ENCODE data around the gene STEAP2.

Gene STEAP2

GRCh38 chr7:90211391-90212148, at the start of gene STEAP2:
Gene STEAP2, plus strand, starts transcription at chr7:90211740. Its CDS starts 13,343 bp downstream, at chr7:90225083.
- Histone ChIP-seq H3K4me1 (ENCODE audit: insufficient read depth, low read length, poor library complexity, severe bottlenecking) (no peaks in the 10 kb centered on the region), H2AFZ (ENCODE audit: low read length) (no peak within 1 kb of the TSS), H3K9me2 (replicated peaks; ENCODE audit: low read depth, low read length) (no peaks in the 10 kb centered on the region), H3K79me2 (ENCODE audit: insufficient read depth, low read length) (no peaks in the 10 kb centered on the region), H3K9me3 (ENCODE audit: insufficient read depth, low read depth, low read length) (no peaks in the 10 kb centered on the region), H3K4me2 (ENCODE audit: low read depth, low read length, poor library complexity, severe bottlenecking) (no peak within 1 kb of the TSS), H3F3A (ENCODE audit: low read depth) (no peaks in the 10 kb centered on the region), H3K4me3 (ENCODE audit: low read length, poor library complexity, severe bottlenecking) (no peak within 1 kb of the TSS), H3K27me3 (ENCODE audit: insufficient read depth, low read length, poor library complexity, severe bottlenecking) (no peaks in the 10 kb centered on the region), H3K9ac (ENCODE audit: low read depth, low read length, poor library complexity, severe bottlenecking) (no peak within 1 kb of the TSS), H4K20me1 (ENCODE audit: insufficient read depth, low read length, poor library complexity, severe bottlenecking) (no peaks in the 10 kb centered on the region), H3K36me3 (ENCODE audit: insufficient read depth, low read length) (no peaks in the 10 kb centered on the region)
- no peak for TF ChIP-seq EZH2phosphoT487 (IDR thresholded peaks at IDR 0.05; ENCODE audit: borderline replicate concordance)
- TF ChIP-seq, protein P1, sequence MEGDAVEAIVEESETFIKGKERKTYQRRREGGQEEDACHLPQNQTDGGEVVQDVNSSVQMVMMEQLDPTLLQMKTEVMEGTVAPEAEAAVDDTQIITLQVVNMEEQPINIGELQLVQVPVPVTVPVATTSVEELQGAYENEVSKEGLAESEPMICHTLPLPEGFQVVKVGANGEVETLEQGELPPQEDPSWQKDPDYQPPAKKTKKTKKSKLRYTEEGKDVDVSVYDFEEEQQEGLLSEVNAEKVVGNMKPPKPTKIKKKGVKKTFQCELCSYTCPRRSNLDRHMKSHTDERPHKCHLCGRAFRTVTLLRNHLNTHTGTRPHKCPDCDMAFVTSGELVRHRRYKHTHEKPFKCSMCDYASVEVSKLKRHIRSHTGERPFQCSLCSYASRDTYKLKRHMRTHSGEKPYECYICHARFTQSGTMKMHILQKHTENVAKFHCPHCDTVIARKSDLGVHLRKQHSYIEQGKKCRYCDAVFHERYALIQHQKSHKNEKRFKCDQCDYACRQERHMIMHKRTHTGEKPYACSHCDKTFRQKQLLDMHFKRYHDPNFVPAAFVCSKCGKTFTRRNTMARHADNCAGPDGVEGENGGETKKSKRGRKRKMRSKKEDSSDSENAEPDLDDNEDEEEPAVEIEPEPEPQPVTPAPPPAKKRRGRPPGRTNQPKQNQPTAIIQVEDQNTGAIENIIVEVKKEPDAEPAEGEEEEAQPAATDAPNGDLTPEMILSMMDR (conservative IDR thresholded peaks at IDR 0.05; ENCODE audit: low read length), result no peak

DNA sequence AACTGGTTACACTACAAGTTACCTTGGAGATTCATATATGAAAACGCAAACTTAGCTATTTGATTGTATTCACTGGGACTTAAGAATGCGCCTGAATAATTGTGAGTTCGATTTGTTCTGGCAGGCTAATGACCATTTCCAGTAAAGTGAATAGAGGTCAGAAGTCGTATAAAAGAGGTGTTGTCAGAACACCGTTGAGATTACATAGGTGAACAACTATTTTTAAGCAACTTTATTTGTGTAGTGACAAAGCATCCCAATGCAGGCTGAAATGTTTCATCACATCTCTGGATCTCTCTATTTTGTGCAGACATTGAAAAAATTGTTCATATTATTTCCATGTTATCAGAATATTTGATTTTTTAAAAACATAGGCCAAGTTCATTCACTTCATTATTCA, 48.0 kb upstream of the STEAP2 start:
- no peak for TF ChIP-seq EZH2phosphoT487 (IDR thresholded peaks at IDR 0.05; ENCODE audit: borderline replicate concordance)
- TF ChIP-seq, protein P1 (conservative IDR thresholded peaks at IDR 0.05; ENCODE audit: low read length), result no peak
- Histone ChIP-seq H3K4me3 (ENCODE audit: low read length, poor library complexity, severe bottlenecking) (no peak overlapping the region), H3K79me2 (ENCODE audit: insufficient read depth, low read length) (no peaks in the 10 kb centered on the region), H3K36me3 (ENCODE audit: insufficient read depth, low read length) (no peaks in the 10 kb centered on the region), H3F3A (ENCODE audit: low read depth) (no peaks in the 10 kb centered on the region), H3K9me3 (ENCODE audit: insufficient read depth, low read depth, low read length) (no peaks in the 10 kb centered on the region), H3K9me2 (replicated peaks; ENCODE audit: low read depth, low read length) (no peaks in the 10 kb centered on the region), H4K20me1 (ENCODE audit: insufficient read depth, low read length, poor library complexity, severe bottlenecking) (no peaks in the 10 kb centered on the region), H3K4me2 (ENCODE audit: low read depth, low read length, poor library complexity, severe bottlenecking) (no peak overlapping the region), H2AFZ (ENCODE audit: low read length) (no peak overlapping the region), H3K4me1 (ENCODE audit: insufficient read depth, low read length, poor library complexity, severe bottlenecking) (no peaks in the 10 kb centered on the region), H3K9ac (ENCODE audit: low read depth, low read length, poor library complexity, severe bottlenecking) (no peak overlapping the region), H3K27me3 (ENCODE audit: insufficient read depth, low read length, poor library complexity, severe bottlenecking) (no peaks in the 10 kb centered on the region)

GRCh38 chr7:90165724-90166123, 45.8 kb upstream of the STEAP2 start:
- Histone ChIP-seq H3K36me3 (ENCODE audit: insufficient read depth, low read length) (no peaks in the 10 kb centered on the region), H4K20me1 (ENCODE audit: insufficient read depth, low read length, poor library complexity, severe bottlenecking) (no peaks in the 10 kb centered on the region), H2AFZ (ENCODE audit: low read length) (no peak overlapping the region), H3K4me2 (ENCODE audit: low read depth, low read length, poor library complexity, severe bottlenecking) (no peak overlapping the region), H3K79me2 (ENCODE audit: insufficient read depth, low read length) (no peaks in the 10 kb centered on the region), H3K4me1 (ENCODE audit: insufficient read depth, low read length, poor library complexity, severe bottlenecking) (no peaks in the 10 kb centered on the region), H3K27me3 (ENCODE audit: insufficient read depth, low read length, poor library complexity, severe bottlenecking) (no peaks in the 10 kb centered on the region), H3K9me3 (ENCODE audit: insufficient read depth, low read depth, low read length) (no peaks in the 10 kb centered on the region), H3K9me2 (replicated peaks; ENCODE audit: low read depth, low read length) (no peaks in the 10 kb centered on the region), H3F3A (ENCODE audit: low read depth) (no peaks in the 10 kb centered on the region), H3K4me3 (ENCODE audit: low read length, poor library complexity, severe bottlenecking) (no peak overlapping the region), H3K9ac (ENCODE audit: low read depth, low read length, poor library complexity, severe bottlenecking) (no peak overlapping the region)
- no peak for TF ChIP-seq EZH2phosphoT487 (IDR thresholded peaks at IDR 0.05; ENCODE audit: borderline replicate concordance)
- TF ChIP-seq, protein P1 (conservative IDR thresholded peaks at IDR 0.05; ENCODE audit: low read length), result no peak
